ENCODE data around the gene CDCA8.

DNA sequence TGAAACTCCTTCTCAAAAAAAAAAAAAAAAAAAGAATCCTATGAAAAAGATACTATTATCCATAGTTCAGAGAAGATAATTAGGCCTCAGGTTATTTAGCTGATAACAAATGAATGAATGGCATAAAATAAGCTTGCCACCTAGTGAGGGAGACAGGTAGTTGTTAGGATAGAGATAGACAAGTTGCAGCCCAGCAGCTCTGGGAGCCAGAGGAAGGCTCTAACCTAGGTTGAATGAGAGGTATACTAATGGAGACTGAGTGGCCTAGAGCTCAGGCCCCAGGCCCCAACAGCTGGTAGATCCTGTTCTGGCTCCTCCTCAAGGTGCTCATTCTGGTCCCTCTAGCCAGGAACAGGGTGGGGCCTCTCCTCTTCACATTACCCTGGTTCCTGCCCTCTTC, 37.0 kb upstream of the CDCA8 start:
- TF ChIP-seq, protein P1, sequence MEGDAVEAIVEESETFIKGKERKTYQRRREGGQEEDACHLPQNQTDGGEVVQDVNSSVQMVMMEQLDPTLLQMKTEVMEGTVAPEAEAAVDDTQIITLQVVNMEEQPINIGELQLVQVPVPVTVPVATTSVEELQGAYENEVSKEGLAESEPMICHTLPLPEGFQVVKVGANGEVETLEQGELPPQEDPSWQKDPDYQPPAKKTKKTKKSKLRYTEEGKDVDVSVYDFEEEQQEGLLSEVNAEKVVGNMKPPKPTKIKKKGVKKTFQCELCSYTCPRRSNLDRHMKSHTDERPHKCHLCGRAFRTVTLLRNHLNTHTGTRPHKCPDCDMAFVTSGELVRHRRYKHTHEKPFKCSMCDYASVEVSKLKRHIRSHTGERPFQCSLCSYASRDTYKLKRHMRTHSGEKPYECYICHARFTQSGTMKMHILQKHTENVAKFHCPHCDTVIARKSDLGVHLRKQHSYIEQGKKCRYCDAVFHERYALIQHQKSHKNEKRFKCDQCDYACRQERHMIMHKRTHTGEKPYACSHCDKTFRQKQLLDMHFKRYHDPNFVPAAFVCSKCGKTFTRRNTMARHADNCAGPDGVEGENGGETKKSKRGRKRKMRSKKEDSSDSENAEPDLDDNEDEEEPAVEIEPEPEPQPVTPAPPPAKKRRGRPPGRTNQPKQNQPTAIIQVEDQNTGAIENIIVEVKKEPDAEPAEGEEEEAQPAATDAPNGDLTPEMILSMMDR (IDR thresholded peaks at IDR 0.05; ENCODE audit: insufficient read depth, low read depth, low read length): no peak
- no peak for TF ChIP-seq EZH2 (IDR thresholded peaks at IDR 0.05; ENCODE audit: insufficient read depth, low read length)

Measured in astrocyte (in vitro differentiated cells and primary cell).